OCI-LY3 (cell line): ENCODE measurements around the gene NCKAP5.
"Not testable (repeated sequence)": the region's sequence is repeated elsewhere in the genome, so short reads cannot be mapped to it uniquely, and the experiment has no call there.

Experiments
- H2AFZ ChIP-seq: fragments of 200-600, 300-600 bp; shearing (Covaris generic); 2 replicates; pipeline ENCODE4 v1.6.0; 2014; ENCODE audit warnings: antibody characterized with exemption, low read depth, low read length
- H3K27ac ChIP-seq: fragments of 200-600, 300-600 bp; sonication (generic); 2 replicates; pipeline ENCODE4 v1.5.1; 2014; ENCODE audit warnings: mild to moderate bottlenecking, low read length, moderate library complexity, mixed read lengths
- H3K27me3 ChIP-seq: fragments of 200-600, 300-600 bp; sonication (generic); 2 replicates; pipeline ENCODE4 v1.6.1; 2014; ENCODE audit warnings: low read depth, low read length, mixed read lengths
- H3K36me3 ChIP-seq: fragments of 200-600, 300-600 bp; sonication (generic); replicated peaks from 2 replicates; pipeline ENCODE3; 2014; ENCODE audit warnings: low read depth, low read length, mixed read lengths
- H3K4me1 ChIP-seq: fragments of 300-600, 200-600 bp; sonication (generic); 2 replicates; pipeline ENCODE4 v1.6.1; 2014; ENCODE audit warnings: low read length, mixed read lengths
- H3K4me2 ChIP-seq: fragments of 200-600, 300-600 bp; sonication (generic); 2 replicates; pipeline ENCODE4 v1.6.1; 2014; ENCODE audit warnings: low read length, mixed read lengths
- H3K4me3 ChIP-seq: fragments of 300-600, 200-600 bp; sonication (generic); 2 replicates; pipeline ENCODE4 v1.5.1; 2014; ENCODE audit warnings: antibody characterized with exemption, mild to moderate bottlenecking, low read length, moderate library complexity
- H3K79me2 ChIP-seq: fragments of 300-600, 200-600 bp; shearing (Covaris generic); 2 replicates; pipeline ENCODE4 v1.6.1; 2014; ENCODE audit warnings: mild to moderate bottlenecking, low read length, mixed read lengths
- H3K9ac ChIP-seq: fragments of 300-600, 200-600 bp; shearing (Covaris generic); 2 replicates; pipeline ENCODE4 v1.6.0; 2014; ENCODE audit warnings: mild to moderate bottlenecking, low read length, moderate library complexity
- H3K9me3 ChIP-seq: fragments of 200-600, 300-600 bp; shearing (Covaris generic); 2 replicates; pipeline ENCODE4 v1.6.1; 2014; ENCODE audit warnings: low read length, mixed read lengths; ENCODE audit not compliant: insufficient read depth
- H4K20me1 ChIP-seq: fragments of 200-600, 300-600 bp; sonication (generic); 2 replicates; pipeline ENCODE4 v1.6.1; 2016; ENCODE audit warnings: low read length, mixed read lengths; ENCODE audit not compliant: insufficient read depth
- CTCF ChIP-seq: fragments of 200-600, 300-600 bp; sonication (generic); IDR thresholded peaks from 2 replicates; pipeline ENCODE4 v1.5.1; 2014; ENCODE audit warnings: antibody characterized with exemption, low read length, low read depth
- EZH2phosphoT487 ChIP-seq: fragments of 200-600 bp; shearing (Covaris generic); IDR thresholded peaks from 2 replicates; pipeline ENCODE4 v1.6.1; 2018; ENCODE audit warnings: antibody characterized with exemption, mixed run types, low read depth

Gene NCKAP5

GRCh38 chr2:133218204-133218603, 350.1 kb downstream of the NCKAP5 start:
- Histone ChIP-seq H3K27me3 (no peaks in the 10 kb centered on the region), H3K9me3 (no peaks in the 10 kb centered on the region), H3K79me2 (no peaks in the 10 kb centered on the region), H3K4me1 (no peaks in the 10 kb centered on the region), H3K36me3 (no peaks in the 10 kb centered on the region), H3K9ac (no peak overlapping the region), H3K4me2 (no peak overlapping the region), H4K20me1 (no peaks in the 10 kb centered on the region), H2AFZ (no peak overlapping the region), H3K27ac (no peak overlapping the region), H3K4me3 (no peak overlapping the region)
- TF ChIP-seq EZH2phosphoT487 (no peak), CTCF (no peak)

DNA sequence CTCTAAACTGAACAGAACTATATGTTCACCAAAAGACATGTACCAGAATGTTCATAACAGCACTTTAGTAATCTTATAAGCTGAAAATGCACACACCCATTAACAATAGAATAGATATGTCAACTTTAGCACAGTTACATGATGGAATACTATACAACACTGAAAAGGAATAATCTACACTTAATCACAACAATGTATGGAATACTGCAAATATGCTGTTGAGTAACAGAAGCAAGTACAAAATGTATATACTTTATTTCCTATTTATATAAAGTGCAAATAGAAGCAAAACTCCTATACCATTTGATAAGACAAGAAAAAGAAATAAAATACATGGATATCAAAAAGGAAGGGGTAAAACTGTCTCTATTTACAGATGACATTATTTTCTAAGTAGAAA, 352.8 kb downstream of the NCKAP5 start:
- no peaks in the 10 kb centered on the region for H3K27me3 ChIP-seq
- H3K4me3 ChIP-seq = no peak overlapping the region

DNA sequence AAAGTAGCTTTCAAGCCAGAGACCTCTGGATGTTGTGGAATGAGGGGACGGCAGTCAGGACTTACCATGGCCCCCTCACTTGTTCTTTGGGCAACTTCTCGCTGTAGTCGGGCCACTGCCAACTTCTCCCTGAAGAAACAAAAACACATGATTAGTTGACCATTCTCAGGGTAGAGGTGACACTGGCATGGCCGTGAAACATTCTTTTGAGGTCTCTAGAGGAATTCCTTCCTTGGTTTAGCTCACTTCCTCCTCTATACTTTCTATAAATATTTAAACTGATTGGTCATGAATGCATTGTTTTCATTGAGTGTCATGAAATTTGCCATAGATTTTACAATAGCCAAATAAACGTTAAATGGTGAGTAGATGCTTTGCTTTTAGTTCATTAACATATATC, 354.6 kb downstream of the NCKAP5 start:
- H3K36me3 ChIP-seq = no peaks in the 10 kb centered on the region
- H3K9ac ChIP-seq = no peak overlapping the region

More for the DNA sequence above, 352.8 kb downstream of the NCKAP5 start:
- Histone ChIP-seq H3K4me2 (no peak overlapping the region), H3K4me1 (no peaks in the 10 kb centered on the region), H3K9ac (no peak overlapping the region), H3K27ac (no peak overlapping the region), H3K9me3 (no peaks in the 10 kb centered on the region), H3K79me2 (no peaks in the 10 kb centered on the region), H4K20me1 (no peaks in the 10 kb centered on the region), H3K36me3 (no peaks in the 10 kb centered on the region), H2AFZ (no peak overlapping the region)
- no peak for TF ChIP-seq EZH2phosphoT487
- no peak for TF ChIP-seq CTCF

GRCh38 chr2:133209325-133209724, 358.9 kb downstream of the NCKAP5 start:
- no peaks in the 10 kb centered on the region for H3K36me3 ChIP-seq
- no peak overlapping the region for H3K4me3 ChIP-seq
- no peaks in the 10 kb centered on the region for H3K27me3 ChIP-seq
- TF ChIP-seq CTCF (no peak), EZH2phosphoT487 (no peak)
- H3K27ac ChIP-seq = no peak overlapping the region
- no peaks in the 10 kb centered on the region for H3K79me2 ChIP-seq
- no peaks in the 10 kb centered on the region for H3K4me1 ChIP-seq
- H2AFZ ChIP-seq = no peak overlapping the region
- no peak overlapping the region for H3K4me2 ChIP-seq
- no peaks in the 10 kb centered on the region for H4K20me1 ChIP-seq
- no peak overlapping the region for H3K9ac ChIP-seq
- no peaks in the 10 kb centered on the region for H3K9me3 ChIP-seq

More for the DNA sequence above, 354.6 kb downstream of the NCKAP5 start:
- Histone ChIP-seq H3K79me2 (no peaks in the 10 kb centered on the region), H3K4me2 (no peak overlapping the region), H4K20me1 (no peaks in the 10 kb centered on the region), H3K4me3 (no peak overlapping the region), H3K4me1 (no peaks in the 10 kb centered on the region), H2AFZ (no peak overlapping the region), H3K27me3 (no peaks in the 10 kb centered on the region), H3K27ac (no peak overlapping the region), H3K9me3 (no peaks in the 10 kb centered on the region)
- TF ChIP-seq CTCF (no peak), EZH2phosphoT487 (no peak)

GRCh38 chr2:133206666-133207065, 361.6 kb downstream of the NCKAP5 start:
- H3K9ac ChIP-seq, H3K27me3 ChIP-seq, H3K27ac ChIP-seq, H3K4me1 ChIP-seq, H3K36me3 ChIP-seq, H3K4me3 ChIP-seq, H2AFZ ChIP-seq, H3K9me3 ChIP-seq, H3K79me2 ChIP-seq, H3K4me2 ChIP-seq, H4K20me1 ChIP-seq: not testable (repeated sequence)
